ENCODE measurements around the gene DCST1. TPM values are rescaled to one million over a fixed set of nuclear protein-coding genes. Genes with fewer than 3 reads are reported as not detected.
A peak's percentile ranks its signal among the peaks of the same experiment; 100 is the strongest.

DCST1 gene
- total RNA-seq, 1 experiment from 2014 or later = not detected

DNA sequence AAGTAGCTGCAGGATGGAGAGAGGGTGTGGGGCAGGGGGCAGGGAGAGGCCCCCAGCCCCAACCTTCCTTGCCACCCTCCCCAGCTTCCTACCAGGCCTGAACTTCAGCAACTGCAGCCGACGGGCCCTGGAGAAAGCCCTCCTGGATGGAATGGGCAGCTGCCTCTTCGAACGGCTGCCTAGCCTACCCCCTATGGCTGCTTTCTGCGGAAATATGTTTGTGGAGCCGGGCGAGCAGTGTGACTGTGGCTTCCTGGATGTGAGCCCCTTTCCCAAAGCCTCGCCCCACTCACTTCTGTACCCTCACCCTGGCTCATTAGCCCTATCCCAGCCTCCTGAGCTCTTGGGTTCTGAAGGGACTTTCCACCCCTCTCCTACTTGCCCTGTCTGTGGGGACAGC is 23.5 kb downstream of the DCST1 start:
- Histone ChIP-seq H3K27ac (ENCODE audit: low read depth, low read length, poor library complexity, severe bottlenecking) (no peak overlapping the region), H3K4me3 (ENCODE audit: low read depth, low read length, poor library complexity, severe bottlenecking) (no peak overlapping the region), H3K9me3 (ENCODE audit: low read depth, low read length, poor library complexity, severe bottlenecking) (no peaks in the 10 kb centered on the region), H3K4me1 (ENCODE audit: insufficient read depth, low read length, poor library complexity, severe bottlenecking) (peaks cover 16% of the 10 kb centered on the region), H3K36me3 (ENCODE audit: insufficient read depth, low read length, poor library complexity, severe bottlenecking) (no peaks in the 10 kb centered on the region), H3K27me3 (replicated peaks; ENCODE audit: insufficient read depth, low read depth, low read length, poor library complexity) (no peaks in the 10 kb centered on the region)
- DNase-seq (ENCODE audit: low spot score) = no peak
- intact Hi-C loops (cut with micrococcal nuclease; ENCODE audit: unreplicated experiment) = no loop called here
- POLR2A ChIA-PET (ENCODE audit: low non-redundant PET) = no interaction called here
- CTCF ChIA-PET = interaction anchor here (0.7 to 1.6 kb wide), 2 partner anchors 28 to 110 kb away, joined by 4 to 5 read pairs; no protein-coding TSS in a partner anchor
- TF ChIP-seq EZH2 (IDR thresholded peaks at IDR 0.05; ENCODE audit: borderline replicate concordance, low read depth, low read length, poor library complexity, severe bottlenecking) = no peak
- TF ChIP-seq, protein P1, sequence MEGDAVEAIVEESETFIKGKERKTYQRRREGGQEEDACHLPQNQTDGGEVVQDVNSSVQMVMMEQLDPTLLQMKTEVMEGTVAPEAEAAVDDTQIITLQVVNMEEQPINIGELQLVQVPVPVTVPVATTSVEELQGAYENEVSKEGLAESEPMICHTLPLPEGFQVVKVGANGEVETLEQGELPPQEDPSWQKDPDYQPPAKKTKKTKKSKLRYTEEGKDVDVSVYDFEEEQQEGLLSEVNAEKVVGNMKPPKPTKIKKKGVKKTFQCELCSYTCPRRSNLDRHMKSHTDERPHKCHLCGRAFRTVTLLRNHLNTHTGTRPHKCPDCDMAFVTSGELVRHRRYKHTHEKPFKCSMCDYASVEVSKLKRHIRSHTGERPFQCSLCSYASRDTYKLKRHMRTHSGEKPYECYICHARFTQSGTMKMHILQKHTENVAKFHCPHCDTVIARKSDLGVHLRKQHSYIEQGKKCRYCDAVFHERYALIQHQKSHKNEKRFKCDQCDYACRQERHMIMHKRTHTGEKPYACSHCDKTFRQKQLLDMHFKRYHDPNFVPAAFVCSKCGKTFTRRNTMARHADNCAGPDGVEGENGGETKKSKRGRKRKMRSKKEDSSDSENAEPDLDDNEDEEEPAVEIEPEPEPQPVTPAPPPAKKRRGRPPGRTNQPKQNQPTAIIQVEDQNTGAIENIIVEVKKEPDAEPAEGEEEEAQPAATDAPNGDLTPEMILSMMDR (conservative IDR thresholded peaks at IDR 0.05; ENCODE audit: low read depth, low read length) = no peak
- BruUV-seq (replicated peaks) = no TSS peak

GRCh38 chr1:155057788-155058211 is 24.2 kb downstream of the DCST1 start:
- ChIA-PET CTCF (interaction anchor here (1.6 kb wide), 1 partner anchor 27 kb away, joined by 5 read pairs; no protein-coding TSS in a partner anchor), POLR2A (ENCODE audit: low non-redundant PET) (no interaction called here)
- no peak for DNase-seq (ENCODE audit: low spot score)
- Histone ChIP-seq H3K27ac (ENCODE audit: low read depth, low read length, poor library complexity, severe bottlenecking) (no peak overlapping the region), H3K4me1 (ENCODE audit: insufficient read depth, low read length, poor library complexity, severe bottlenecking) (peaks cover 17% of the 10 kb centered on the region), H3K36me3 (ENCODE audit: insufficient read depth, low read length, poor library complexity, severe bottlenecking) (no peaks in the 10 kb centered on the region), H3K4me3 (ENCODE audit: low read depth, low read length, poor library complexity, severe bottlenecking) (no peak overlapping the region), H3K27me3 (replicated peaks; ENCODE audit: insufficient read depth, low read depth, low read length, poor library complexity) (no peaks in the 10 kb centered on the region), H3K9me3 (ENCODE audit: low read depth, low read length, poor library complexity, severe bottlenecking) (no peaks in the 10 kb centered on the region)
- TF ChIP-seq, protein P1 (conservative IDR thresholded peaks at IDR 0.05; ENCODE audit: low read depth, low read length) = 0 out of 2 replicates have a peak, but pooled peaks have one; percentile 14
- no peak for TF ChIP-seq EZH2 (IDR thresholded peaks at IDR 0.05; ENCODE audit: borderline replicate concordance, low read depth, low read length, poor library complexity, severe bottlenecking)
- intact Hi-C loops (cut with micrococcal nuclease; ENCODE audit: unreplicated experiment) = no loop called here
- no TSS peak for BruUV-seq (replicated peaks)

DNA sequence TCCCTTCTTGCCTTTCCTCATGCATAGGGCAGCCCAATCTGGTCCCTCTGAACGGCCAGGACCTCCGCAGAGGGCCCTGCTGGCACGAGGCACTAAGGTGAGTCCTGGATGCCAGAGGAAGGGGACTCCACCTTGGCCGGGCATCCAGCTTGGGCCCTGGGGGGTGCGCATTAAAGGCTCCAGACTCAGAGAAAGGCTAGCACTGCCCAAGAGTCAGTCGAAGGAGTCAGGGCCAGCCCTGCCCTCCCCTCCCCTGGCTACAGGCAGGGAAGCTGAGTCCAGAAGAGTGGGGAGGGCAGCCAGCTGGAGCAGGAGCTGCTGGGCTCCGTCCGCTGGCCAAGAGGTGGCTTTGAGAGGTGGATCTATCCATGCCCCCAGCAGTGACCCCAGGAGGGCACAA is 27.1 kb downstream of the DCST1 start:
- POLR2A ChIA-PET (ENCODE audit: low non-redundant PET) = no interaction called here
- TF ChIP-seq, protein P1 (conservative IDR thresholded peaks at IDR 0.05; ENCODE audit: low read depth, low read length) = no peak
- no peak for TF ChIP-seq EZH2 (IDR thresholded peaks at IDR 0.05; ENCODE audit: borderline replicate concordance, low read depth, low read length, poor library complexity, severe bottlenecking)
- intact Hi-C loops (cut with micrococcal nuclease; ENCODE audit: unreplicated experiment) = loop anchor here (5.0 kb wide), 3 partner anchors 98 to 578 kb away; partner anchors contain the start of genes PYGO2 and UBE2Q1

More for the DNA sequence above, 27.1 kb downstream of the DCST1 start:
- H3K36me3 ChIP-seq (ENCODE audit: insufficient read depth, low read length, poor library complexity, severe bottlenecking) = no peaks in the 10 kb centered on the region
- DNase-seq (ENCODE audit: low spot score) = no peak
- no peaks in the 10 kb centered on the region for H3K9me3 ChIP-seq (ENCODE audit: low read depth, low read length, poor library complexity, severe bottlenecking)
- no peaks in the 10 kb centered on the region for H3K27me3 ChIP-seq (replicated peaks; ENCODE audit: insufficient read depth, low read depth, low read length, poor library complexity)
- no peak overlapping the region for H3K27ac ChIP-seq (ENCODE audit: low read depth, low read length, poor library complexity, severe bottlenecking)
- no peak overlapping the region for H3K4me3 ChIP-seq (ENCODE audit: low read depth, low read length, poor library complexity, severe bottlenecking)
- H3K4me1 ChIP-seq (ENCODE audit: insufficient read depth, low read length, poor library complexity, severe bottlenecking) = peaks cover 31% of the 10 kb centered on the region
- no TSS peak for BruUV-seq (replicated peaks)
- CTCF ChIA-PET = interaction anchor here (0.6 to 3.8 kb wide), 2 partner anchors 20 to 24 kb away, joined by 4 to 35 read pairs; no protein-coding TSS in a partner anchor
